ENCODE measurements around the gene PGBD2.
"Not testable (repeated sequence)": the region's sequence is repeated elsewhere in the genome, so short reads cannot be mapped to it uniquely, and the experiment has no call there.

Gene PGBD2

GRCh38 chr1:248926401-248927182 is 20.6 kb downstream of the PGBD2 start:
- no peak for DNase-seq

GRCh38 chr1:248927283-248927682 is 21.2 kb downstream of the PGBD2 start:
- DNase-seq, result not testable (repeated sequence)

- not testable (repeated sequence) for DNase-seq
Measured at GRCh38 chr1:248928122-248928521, 22.1 kb downstream of the PGBD2 start.

- not testable (repeated sequence) for DNase-seq
Measured at GRCh38 chr1:248930037-248930436, 24.0 kb downstream of the PGBD2 start.

- not testable (repeated sequence) for DNase-seq
Measured at GRCh38 chr1:248938173-248938809, 32.3 kb downstream of the PGBD2 start.

GRCh38 chr1:248944134-248944999 is 38.3 kb downstream of the PGBD2 start:
- DNase-seq, result not testable (repeated sequence)

- DNase-seq, result not testable (repeated sequence)
Measured at GRCh38 chr1:248945000-248945423, 39.0 kb downstream of the PGBD2 start.

- DNase-seq, result not testable (repeated sequence)
Measured at GRCh38 chr1:248945453-248945852, 39.4 kb downstream of the PGBD2 start.

GRCh38 chr1:248945856-248946416 is 39.9 kb downstream of the PGBD2 start:
- not testable (repeated sequence) for DNase-seq

Data from activated CD8-positive, alpha-beta memory T cell treated with anti-CD3 and anti-CD28 coated beads, Interleukin-2, amount 50 U/mL, for 48 hours (primary cell).